Activated T-cell treated with anti-CD3 and anti-CD28 coated beads for 48 hours (primary cell): Measurements from ENCODE around the gene PDF.
"Not testable (repeated sequence)": the region's sequence is repeated elsewhere in the genome, so short reads cannot be mapped to it uniquely, and the experiment has no call there.

Experiments
- DNase-seq: peaks from one replicate; pipeline ENCODE4 v3.0.0-alpha.2; 2020; ENCODE audit warnings: low read depth

PDF gene, protein sequence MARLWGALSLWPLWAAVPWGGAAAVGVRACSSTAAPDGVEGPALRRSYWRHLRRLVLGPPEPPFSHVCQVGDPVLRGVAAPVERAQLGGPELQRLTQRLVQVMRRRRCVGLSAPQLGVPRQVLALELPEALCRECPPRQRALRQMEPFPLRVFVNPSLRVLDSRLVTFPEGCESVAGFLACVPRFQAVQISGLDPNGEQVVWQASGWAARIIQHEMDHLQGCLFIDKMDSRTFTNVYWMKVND

DNA sequence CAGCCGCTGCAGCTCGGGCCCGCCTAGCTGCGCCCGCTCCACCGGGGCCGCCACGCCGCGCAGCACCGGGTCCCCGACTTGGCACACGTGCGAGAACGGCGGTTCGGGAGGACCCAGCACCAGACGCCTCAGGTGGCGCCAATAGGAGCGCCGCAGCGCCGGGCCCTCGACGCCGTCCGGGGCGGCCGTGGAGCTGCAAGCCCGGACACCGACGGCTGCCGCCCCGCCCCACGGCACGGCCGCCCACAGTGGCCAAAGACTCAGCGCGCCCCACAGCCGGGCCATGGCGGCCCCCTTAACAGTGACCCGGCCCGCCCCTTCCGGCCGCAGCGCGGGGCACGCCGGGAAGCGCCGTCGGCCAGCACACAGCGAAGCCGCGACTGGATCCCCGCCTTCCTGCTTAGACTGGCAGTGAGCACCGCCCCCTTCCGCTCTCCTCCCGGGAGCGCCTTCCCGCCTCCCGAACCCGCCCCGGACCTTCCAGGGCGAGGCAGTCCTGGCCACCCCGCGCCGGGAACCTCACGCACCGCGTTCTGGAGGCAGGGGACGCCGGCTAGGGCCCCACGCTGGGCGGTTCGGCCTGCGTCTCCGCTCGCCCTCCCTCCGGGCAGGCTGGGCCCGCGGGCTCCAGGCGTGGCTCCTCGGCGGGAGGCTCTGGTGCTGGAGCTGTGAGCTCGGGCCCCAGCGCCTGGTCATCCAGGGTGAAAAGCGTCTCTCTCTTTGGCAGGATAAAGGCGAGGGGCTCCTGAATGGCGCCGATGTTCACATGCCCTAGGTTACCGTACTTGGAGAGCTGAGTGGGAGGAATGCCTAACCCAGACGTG is at the start of gene PDF:
TSS of gene PDF (minus strand) at position 303 of the 824 bp plus-strand sequence. CDS start at position 285, 18 bp downstream.
- peak; percentile 84 for DNase-seq

DNA sequence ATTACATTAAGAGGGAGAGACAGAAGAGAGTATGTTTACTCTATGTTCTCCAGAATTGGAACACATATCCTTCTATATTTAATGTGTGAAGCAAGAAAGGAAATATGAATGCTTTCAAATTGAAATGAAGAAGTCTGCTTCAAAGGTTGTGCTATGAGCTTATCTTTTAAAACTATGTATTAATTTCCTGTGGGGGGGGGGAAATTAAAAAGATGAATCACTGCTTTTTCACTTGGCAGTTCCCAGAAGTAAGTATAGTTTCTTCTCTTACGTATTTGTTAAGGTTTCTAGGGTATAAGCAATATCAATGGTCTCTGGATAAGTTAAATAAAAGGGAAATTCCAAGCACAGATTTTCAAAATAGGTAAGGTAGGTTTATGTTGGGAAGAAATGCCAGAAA is 48.4 kb upstream of the PDF start:
- DNase-seq: no peak

GRCh38 chr16:69378036-69378435 is 47.6 kb upstream of the PDF start:
- no peak for DNase-seq

- DNase-seq: no peak
These were observed 46.1 kb upstream of the PDF start for GRCh38 chr16:69376393-69377059.

DNA sequence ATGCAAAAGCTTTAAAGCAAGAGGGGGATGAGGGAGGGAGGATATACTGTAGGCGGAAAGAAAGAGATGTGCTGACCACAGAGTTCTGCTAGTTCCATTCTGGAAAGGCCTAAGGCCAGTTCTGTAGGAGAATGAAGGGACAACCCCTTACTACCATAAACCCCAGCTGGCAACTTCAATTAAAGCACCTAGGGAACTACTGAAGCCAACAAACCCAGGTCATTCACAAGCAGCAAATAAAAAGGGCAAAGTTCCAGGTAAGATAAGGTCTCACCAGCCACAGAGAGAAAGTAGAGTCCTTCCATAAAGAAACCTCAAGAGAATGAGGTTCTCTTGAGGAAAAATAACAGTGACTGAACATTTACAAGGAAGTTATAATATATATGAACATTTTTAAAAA is 42.6 kb upstream of the PDF start:
- no peak for DNase-seq

GRCh38 chr16:69371564-69371963 is 41.2 kb upstream of the PDF start:
- DNase-seq: no peak

DNA sequence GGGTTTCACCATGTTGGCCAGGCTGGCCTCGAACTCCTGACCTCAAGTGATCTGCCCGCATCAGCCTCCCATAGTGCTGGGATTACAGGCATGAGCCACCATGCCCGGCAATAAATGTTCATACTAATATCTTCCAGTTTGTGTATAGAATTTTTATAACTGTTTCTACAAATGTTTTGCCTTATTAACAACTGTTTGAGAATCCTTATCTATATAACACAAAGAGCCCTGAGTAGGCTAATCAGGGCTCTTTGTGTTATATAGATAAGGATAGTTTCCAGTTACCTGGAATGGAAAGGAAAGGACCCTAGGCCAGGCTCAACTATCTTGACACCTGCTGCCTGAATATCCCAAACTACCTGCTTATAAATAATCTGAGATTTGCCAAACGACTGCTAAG is 38.5 kb upstream of the PDF start:
- no peak for DNase-seq

- DNase-seq: no peak
These were observed 37.6 kb upstream of the PDF start for GRCh38 chr16:69367980-69368379.

DNA sequence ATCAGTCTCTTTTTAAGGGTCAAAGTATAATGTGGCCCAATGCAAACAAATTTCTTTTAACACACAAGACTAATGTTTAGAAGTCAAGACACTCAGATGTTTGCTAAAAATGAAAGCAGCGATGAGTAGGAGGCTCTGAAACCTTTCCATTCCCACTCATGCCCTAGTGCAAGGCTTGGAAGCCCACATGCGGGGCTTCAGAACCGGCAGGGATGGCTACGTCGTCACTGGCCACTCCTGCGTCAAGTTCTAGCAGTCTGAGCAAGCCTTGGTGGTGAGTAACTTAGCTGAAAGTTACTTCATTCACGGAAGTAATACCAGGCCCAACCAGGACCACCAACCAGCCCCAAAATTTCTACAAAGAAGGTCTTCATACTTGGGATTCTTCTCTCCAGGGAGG is 36.0 kb upstream of the PDF start:
- peak; percentile 19 for DNase-seq

DNA sequence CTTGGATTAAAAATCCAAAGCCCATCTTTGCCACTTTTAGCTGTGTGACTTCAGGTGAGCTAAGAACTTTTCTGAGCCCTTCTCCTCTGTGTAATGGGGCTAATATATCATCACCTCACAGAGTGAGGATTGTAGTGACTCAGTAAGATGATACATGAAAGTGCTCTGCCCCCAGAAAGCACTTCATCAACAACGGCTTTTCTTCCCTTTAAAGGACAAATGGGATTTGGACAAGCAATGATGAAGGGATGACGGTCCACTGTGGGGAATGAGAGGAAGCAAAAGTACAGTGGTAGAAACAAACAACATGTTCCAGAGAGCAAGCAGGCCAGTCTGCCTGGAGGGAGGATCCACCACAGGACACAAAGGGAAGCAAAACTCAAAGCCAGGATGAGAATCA is 35.5 kb upstream of the PDF start:
- no peak for DNase-seq

DNA sequence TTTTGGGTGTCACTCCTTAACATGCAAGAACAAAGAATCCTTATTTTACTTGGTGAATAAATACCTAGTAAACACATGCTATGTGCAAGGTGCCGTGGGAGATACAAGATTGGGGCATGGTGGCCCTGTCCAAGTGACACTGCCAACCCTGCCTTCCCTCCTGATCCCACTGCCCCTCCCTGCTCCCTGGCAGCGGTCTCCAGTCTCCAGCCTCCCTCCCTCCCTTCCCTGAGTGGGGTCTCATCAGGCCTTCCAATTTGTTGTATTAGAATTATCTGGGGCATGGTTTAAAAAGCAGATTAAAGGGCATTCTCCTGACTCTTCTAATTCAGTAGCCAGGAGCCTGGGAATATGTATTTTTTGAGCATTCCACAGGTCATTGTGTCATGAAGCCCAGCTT is 33.7 kb upstream of the PDF start:
- no peak for DNase-seq

- no peak for DNase-seq
These were observed 32.9 kb upstream of the PDF start for GRCh38 chr16:69363281-69363717.

DNA sequence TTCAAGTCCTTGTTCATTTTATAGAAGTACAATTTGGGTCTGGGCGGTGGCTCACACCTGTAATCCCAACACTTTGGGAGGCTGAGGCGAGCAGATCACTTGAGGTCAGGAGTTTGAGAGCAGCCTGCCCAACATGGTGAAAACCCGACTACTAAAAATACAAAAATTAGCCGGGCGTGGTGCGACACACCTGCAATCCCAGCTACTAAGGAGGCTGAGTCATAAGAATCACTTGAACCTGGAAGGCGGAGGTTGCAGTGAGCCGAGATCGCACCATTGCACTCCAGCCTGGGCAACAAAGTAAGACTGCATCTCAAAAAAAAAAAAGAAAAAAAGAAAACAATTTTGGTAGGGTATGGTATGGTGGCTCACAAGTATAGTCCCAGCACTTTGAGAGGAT is 29.7 kb upstream of the PDF start:
- DNase-seq: not testable (repeated sequence)

DNA sequence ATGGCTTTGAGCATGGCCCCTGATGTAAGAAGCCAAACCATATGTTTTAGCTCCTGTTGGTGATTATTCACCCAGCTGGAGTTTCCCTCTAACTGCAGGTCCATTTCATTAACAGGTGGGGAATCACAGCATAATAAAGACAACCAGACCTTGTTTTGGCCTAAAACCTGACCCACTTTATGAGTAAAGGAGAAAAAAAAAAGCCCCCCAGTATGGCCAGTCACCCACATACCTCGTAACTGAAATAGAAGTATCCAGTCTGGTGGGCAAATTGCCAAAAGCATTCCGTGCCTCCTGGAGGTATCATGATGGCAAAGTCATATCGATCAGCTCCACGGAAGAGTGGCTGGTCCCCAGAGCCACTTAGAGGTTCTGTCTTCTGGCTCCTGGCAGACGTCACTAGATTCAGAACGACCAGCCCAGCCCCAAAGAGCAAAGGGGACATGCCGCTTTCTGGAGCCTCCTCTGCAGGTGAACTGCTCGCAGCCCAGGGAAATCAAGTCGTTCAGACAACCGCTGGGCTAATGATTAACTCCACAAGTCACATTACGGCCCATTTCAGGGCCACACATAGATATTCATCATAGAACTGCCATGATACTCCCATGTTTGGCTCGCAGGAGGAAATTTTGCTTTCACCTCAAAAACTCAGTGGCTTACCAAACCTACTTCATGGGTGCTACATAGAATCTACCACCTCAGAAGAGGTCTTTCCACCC is 21.1 kb upstream of the PDF start, which contains the start of gene TMED6:
TSS of gene TMED6 (minus strand) at position 478 of the 719 bp plus-strand sequence. CDS start at position 445, 33 bp downstream.
- no peak for DNase-seq

DNA sequence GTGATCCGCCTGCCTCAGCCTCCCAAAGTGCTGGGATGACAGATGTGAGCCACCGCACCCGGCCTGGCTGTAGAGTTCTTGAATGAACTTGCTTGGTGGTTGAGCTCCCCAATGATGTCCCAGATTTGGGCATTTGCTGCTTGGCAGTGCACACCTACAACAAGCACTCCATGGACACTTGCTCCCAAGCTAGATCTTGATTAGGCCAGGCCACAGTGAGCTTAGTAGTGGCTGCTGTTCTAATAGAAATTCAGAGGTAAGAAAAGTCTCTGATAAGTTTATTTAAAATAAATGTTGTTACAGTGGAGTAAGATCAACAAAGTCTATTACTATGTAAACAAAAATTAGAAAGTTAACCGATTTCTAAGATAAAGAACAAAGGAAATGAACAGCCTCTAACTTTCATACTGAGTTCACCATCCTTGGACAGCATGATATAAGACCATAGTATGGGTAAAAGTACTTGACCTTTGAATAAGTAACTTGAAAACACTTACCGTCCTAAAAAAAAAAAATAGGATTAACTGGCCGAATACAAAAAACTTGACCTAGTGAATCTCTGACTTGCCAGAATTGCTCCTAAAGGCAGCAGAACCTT is 20.2 kb upstream of the PDF start:
- DNase-seq: no peak

GRCh38 chr16:69349536-69349935 is 19.1 kb upstream of the PDF start:
- no peak for DNase-seq

DNA sequence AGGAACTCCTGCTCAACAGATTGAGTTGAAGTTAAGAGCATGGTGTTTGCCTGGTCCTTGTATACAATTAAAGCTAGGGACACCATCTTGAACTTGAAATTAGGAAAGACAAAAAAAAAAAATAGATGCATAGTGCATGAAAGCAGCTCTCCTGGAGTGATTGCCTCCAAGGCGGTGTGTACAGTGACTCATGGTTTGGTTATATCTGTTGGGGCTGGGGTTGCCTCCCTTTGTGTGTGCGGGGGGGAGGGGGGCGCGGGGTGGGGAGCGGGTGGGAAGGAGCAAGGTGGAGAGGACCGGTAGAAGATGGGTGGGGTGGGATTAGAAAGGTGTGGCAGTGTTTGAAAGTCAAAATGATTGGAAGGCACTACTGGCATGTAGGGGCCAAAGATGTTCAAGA is 17.8 kb upstream of the PDF start:
- DNase-seq: no peak

GRCh38 chr16:69346683-69347082 is 16.3 kb upstream of the PDF start:
- DNase-seq: no peak

DNA sequence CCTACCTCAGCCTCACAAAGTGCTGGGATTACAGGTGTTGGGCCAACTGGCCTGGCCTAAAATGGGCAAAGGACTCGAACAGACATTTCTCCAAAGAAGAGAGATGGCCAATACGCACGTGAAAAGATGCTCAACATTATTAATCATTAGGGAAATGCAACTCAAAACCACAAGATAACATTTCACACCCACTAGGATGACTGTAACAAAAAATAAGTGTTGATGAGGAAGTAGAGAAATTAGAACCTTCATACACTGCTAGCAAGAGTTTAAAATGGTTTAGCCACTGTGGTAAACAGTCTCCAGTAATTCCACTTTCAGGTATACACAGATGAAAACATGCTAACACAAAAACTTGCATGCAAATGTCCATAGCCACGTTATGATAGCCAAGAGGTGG is 15.5 kb upstream of the PDF start:
- DNase-seq: no peak

- no peak for DNase-seq
These were observed 13.8 kb upstream of the PDF start for GRCh38 chr16:69344171-69344570.

- no peak for DNase-seq
These were observed 9.8 kb upstream of the PDF start for GRCh38 chr16:69340095-69340644.
